H9 (cell line): Measurements from ENCODE around the gene PROSER3. TPM values are rescaled to one million over a fixed set of nuclear protein-coding genes. Genes with fewer than 3 reads are reported as not detected.
A peak's percentile ranks its signal among the peaks of the same experiment; 100 is the strongest.

Source experiments
- DNase-seq: peaks from one replicate; pipeline ENCODE4 v3.0.0-alpha.2; 2017
- H2AFZ ChIP-seq: one replicate; pipeline ENCODE4 v1.6.1; 2013; ENCODE audit warnings: mild to moderate bottlenecking, low read length, control low read depth, moderate library complexity
- H2AK5ac ChIP-seq: 2 replicates; pipeline ENCODE4 v1.6.1; 2013; ENCODE audit warnings: low read length, control low read depth, mixed read lengths; ENCODE audit not compliant: insufficient read length
- H2BK120ac ChIP-seq: one replicate; pipeline ENCODE4 v1.6.1; 2013; ENCODE audit warnings: low read depth, mild to moderate bottlenecking, low read length, control low read depth, inconsistent platforms; ENCODE audit not compliant: poor library complexity, severe bottlenecking
- H2BK12ac ChIP-seq: 2 replicates; pipeline ENCODE4 v1.6.1; 2013; ENCODE audit warnings: low read length, control low read depth, mixed read lengths, low read depth; ENCODE audit not compliant: insufficient read length
- H2BK15ac ChIP-seq: 2 replicates; pipeline ENCODE4 v1.6.1; 2013; ENCODE audit warnings: low read depth, low read length, control low read depth
- H2BK20ac ChIP-seq: one replicate; pipeline ENCODE4 v1.6.1; 2013; ENCODE audit warnings: low read depth, mild to moderate bottlenecking, low read length, control low read depth, inconsistent platforms; ENCODE audit not compliant: poor library complexity, severe bottlenecking
- H2BK5ac ChIP-seq: 2 replicates; pipeline ENCODE4 v1.6.1; 2013; ENCODE audit warnings: low read length, control low read depth, mixed read lengths; ENCODE audit not compliant: insufficient read length
- H3K14ac ChIP-seq: 2 replicates; pipeline ENCODE4 v1.6.1; 2013; ENCODE audit warnings: low read length, control low read depth; ENCODE audit not compliant: insufficient read depth
- H3K18ac ChIP-seq: 2 replicates; pipeline ENCODE4 v1.6.1; 2013; ENCODE audit warnings: low read depth, mild to moderate bottlenecking, mixed read lengths, low read length, control low read depth; ENCODE audit not compliant: insufficient read length
- H3K23ac ChIP-seq: 2 replicates; pipeline ENCODE4 v1.6.1; 2013; ENCODE audit warnings: low read length, control low read depth, mixed read lengths, low read depth; ENCODE audit not compliant: insufficient read length
- H3K23me2 ChIP-seq: 2 replicates; pipeline ENCODE4 v1.6.1; 2013; ENCODE audit warnings: low read depth, mild to moderate bottlenecking, mixed read lengths, low read length, control low read depth; ENCODE audit not compliant: insufficient read length, poor library complexity, severe bottlenecking
- H3K27ac ChIP-seq: 2 replicates; pipeline ENCODE4 v1.5.1; 2013; ENCODE audit warnings: low read length, control low read depth, mixed read lengths, low read depth; ENCODE audit not compliant: insufficient read length
- H3K27me3 ChIP-seq: 2 replicates; pipeline ENCODE4 v1.6.1; 2013; ENCODE audit warnings: low read length, control low read depth, inconsistent platforms; ENCODE audit not compliant: insufficient read depth
- H3K4ac ChIP-seq: 2 replicates; pipeline ENCODE4 v1.6.1; 2013; ENCODE audit warnings: low read depth, mild to moderate bottlenecking, control low read depth, inconsistent platforms, low read length, moderate library complexity
- H3K4me1 ChIP-seq: 2 replicates; pipeline ENCODE4 v1.6.1; 2013; ENCODE audit warnings: low read length, control low read depth, inconsistent platforms; ENCODE audit not compliant: insufficient read depth
- H3K4me2 ChIP-seq: 2 replicates; pipeline ENCODE4 v1.6.1; 2013; ENCODE audit warnings: low read length, control low read depth, mixed read lengths; ENCODE audit not compliant: insufficient read length, insufficient read depth
- H3K56ac ChIP-seq: 2 replicates; pipeline ENCODE4 v1.6.1; 2013; ENCODE audit warnings: low read depth, mild to moderate bottlenecking, mixed read lengths, low read length, control low read depth; ENCODE audit not compliant: insufficient read length
- H3K79me1 ChIP-seq: 2 replicates; pipeline ENCODE4 v1.6.1; 2013; ENCODE audit warnings: low read depth, mild to moderate bottlenecking, moderate library complexity, low read length, control low read depth, inconsistent platforms; ENCODE audit not compliant: insufficient read depth, poor library complexity, severe bottlenecking
- H3K79me2 ChIP-seq: 2 replicates; pipeline ENCODE4 v1.6.1; 2013; ENCODE audit warnings: low read length, control low read depth, inconsistent platforms; ENCODE audit not compliant: insufficient read depth
- H3K9ac ChIP-seq: 2 replicates; pipeline ENCODE4 v1.6.1; 2013; ENCODE audit warnings: low read length, control low read depth, mixed read lengths; ENCODE audit not compliant: insufficient read length; ENCODE audit errors: extremely low read depth
- H3K9me3 ChIP-seq: one replicate; pipeline ENCODE4 v1.6.1; 2013; ENCODE audit warnings: low read depth, low read length, inconsistent platforms; ENCODE audit not compliant: control insufficient read depth
- H3T11ph ChIP-seq: one replicate; pipeline ENCODE4 v1.6.1; 2013; ENCODE audit warnings: mild to moderate bottlenecking, low read length, control low read depth, inconsistent platforms
- H4K20me1 ChIP-seq: one replicate; pipeline ENCODE4 v1.6.1; 2013; ENCODE audit not compliant: control insufficient read depth, insufficient read length, insufficient read depth
- H4K5ac ChIP-seq: 2 replicates; pipeline ENCODE4 v1.6.1; 2013; ENCODE audit warnings: low read depth, mild to moderate bottlenecking, mixed read lengths, low read length, control low read depth; ENCODE audit not compliant: insufficient read length
- H4K8ac ChIP-seq: replicated peaks from 2 replicates; pipeline ENCODE4 v1.6.1; 2013; ENCODE audit warnings: low read length, control low read depth, mixed read lengths, low read depth; ENCODE audit not compliant: insufficient read length
- H4K91ac ChIP-seq: 2 replicates; pipeline ENCODE4 v1.6.1; 2013; ENCODE audit warnings: low read depth, mild to moderate bottlenecking, moderate library complexity, mixed read lengths, low read length, control low read depth; ENCODE audit not compliant: insufficient read length
- H3K27ac Mint-ChIP-seq, 3 experiments: 2 replicates in 2 of 3; 3 replicates in 1 of 3; pipeline ENCODE4 v1.8.0; 2020 to 2021; ENCODE audit warnings: mixed read lengths in 3 of 3, mild to moderate bottlenecking in 1 of 3, moderate library complexity in 1 of 3
- H3K27me3 Mint-ChIP-seq: 2 replicates; pipeline ENCODE4 v1.8.0; 2021; ENCODE audit warnings: low read depth, mild to moderate bottlenecking, moderate library complexity, mixed read lengths
- H3K36me3 Mint-ChIP-seq, 3 experiments: 2 replicates in 2 of 3; 3 replicates in 1 of 3; pipeline ENCODE4 v1.8.0; 2020 to 2021; ENCODE audit warnings: low read depth in 3 of 3, mixed read lengths in 3 of 3; ENCODE audit not compliant: insufficient read depth in 1 of 3
- H3K4me1 Mint-ChIP-seq, 2 experiments: 2 replicates each; pipeline ENCODE4 v1.8.0; 2020; ENCODE audit warnings: mixed read lengths in 2 of 2
- H3K4me3 Mint-ChIP-seq, 2 experiments: 2 replicates in 1 of 2; 3 replicates in 1 of 2; pipeline ENCODE4 v1.8.0; 2020 to 2021; ENCODE audit warnings: mild to moderate bottlenecking in 2 of 2, mixed read lengths in 2 of 2, moderate library complexity in 1 of 2
- H3K9me3 Mint-ChIP-seq, 2 experiments: 2 replicates in 1 of 2; 3 replicates in 1 of 2; pipeline ENCODE4 v1.8.0; 2020; ENCODE audit warnings: mild to moderate bottlenecking in 2 of 2, mixed read lengths in 2 of 2, moderate library complexity in 1 of 2
- CTCF ChIP-seq: fragments of 200-600 bp; sonication (generic); conservative IDR thresholded peaks from 3 replicates; pipeline ENCODE4 v1.8.0; 2021; ENCODE audit warnings: antibody characterized with exemption, mild to moderate bottlenecking
- WGBS: extraction: QIAGEN DNeasy Blood & Tissue Kit; methylation state at CpG from one replicate; pipeline ENCODE4 v1.1.7; 2013; ENCODE audit warnings: missing lambda C conversion rate, low lambda C conversion rate, mixed read lengths; ENCODE audit not compliant: insufficient read length; ENCODE audit errors: extremely low coverage; 5-methylcytosine and 5-hydroxymethylcytosine counted together
- total RNA-seq: library from RNA; stranded (reverse); gene quantifications from 2 replicates; pipeline ENCODE4 v1.2.1, GENCODE V29; 2021

The PROSER3 gene
- total RNA-seq, 1 experiment from 2014 or later = 29.1 TPM

GRCh38 chr19:35797663-35798062 lies 39.7 kb downstream of the PROSER3 start:
- Histone ChIP-seq H3K14ac (no peak overlapping the region), H2BK20ac (no peak overlapping the region), H3K9ac (no peak overlapping the region), H3K9me3 (no peaks in the 10 kb centered on the region), H4K8ac (no peak overlapping the region), H3K4me2 (peak overlapping the region; percentile 51), H2AFZ (no peak overlapping the region), H2BK5ac (no peak overlapping the region), H3K18ac (no peak overlapping the region), H2BK12ac (no peak overlapping the region), H3T11ph (no peak overlapping the region), H3K4ac (no peak overlapping the region), H3K79me1 (no peaks in the 10 kb centered on the region), H3K27ac (no peak overlapping the region), H3K23me2 (peaks cover 5% of the 10 kb centered on the region), H3K23ac (no peak overlapping the region), H2AK5ac (no peak overlapping the region), H3K4me1 (0 out of 2 replicates have a peak, but pooled peaks cover 2% of the 10 kb centered on the region), H2BK15ac (no peak overlapping the region), H3K27me3 (peaks cover 3% of the 10 kb centered on the region; the same call in 1 of the 2 replicates), H2BK120ac (no peak overlapping the region), H3K56ac (no peak overlapping the region), H4K20me1 (no peaks in the 10 kb centered on the region), H3K79me2 (no peaks in the 10 kb centered on the region), H4K91ac (no peak overlapping the region), H4K5ac (no peak overlapping the region)
- Mint-ChIP-seq H3K9me3 (no peaks in the 10 kb centered on the region; a peak in 2 of 5 replicates), H3K27ac (no peak overlapping the region), H3K27me3 (peaks cover 52% of the 10 kb centered on the region), H3K36me3 (no peaks in the 10 kb centered on the region), H3K4me3 (peak overlapping the region; percentile 46 to 79), H3K4me1 (peaks cover 8 to 16% of the 10 kb centered on the region in 2 experiments)
- no peak for TF ChIP-seq CTCF
- peak; percentile 77 for DNase-seq
- WGBS = no CpG with 5 or more reads among the region's 15 CpGs
